IPS-18a (cell line): ENCODE measurements around the gene OR2F2.

Source experiments
- H3K27ac ChIP-seq: one replicate; pipeline ENCODE4 v1.5.1; 2013; ENCODE audit warnings: low read length
- H3K27me3 ChIP-seq: one replicate; pipeline ENCODE4 v1.6.1; 2013; ENCODE audit warnings: mild to moderate bottlenecking, low read length; ENCODE audit not compliant: control insufficient read depth, insufficient read depth
- H3K36me3 ChIP-seq: one replicate; pipeline ENCODE4 v1.6.1; 2013; ENCODE audit warnings: low read depth, low read length; ENCODE audit not compliant: control insufficient read depth
- H3K4me1 ChIP-seq: one replicate; pipeline ENCODE4 v1.6.1; 2013; ENCODE audit warnings: low read depth, low read length; ENCODE audit not compliant: control insufficient read depth
- H3K4me3 ChIP-seq: one replicate; pipeline ENCODE4 v1.5.1; 2013; ENCODE audit warnings: low read length
- H3K9ac ChIP-seq: one replicate; pipeline ENCODE4 v1.6.1; 2013; ENCODE audit warnings: mild to moderate bottlenecking, low read length, moderate library complexity
- H3K9me3 ChIP-seq: one replicate; pipeline ENCODE4 v1.6.1; 2013; ENCODE audit warnings: low read depth, low read length; ENCODE audit not compliant: control insufficient read depth

Gene OR2F2

GRCh38 chr7:143960813-143961610 lies 26.0 kb downstream of the OR2F2 start:
- Histone ChIP-seq H3K9ac (no peak overlapping the region), H3K9me3 (no peaks in the 10 kb centered on the region), H3K4me1 (peaks cover 8% of the 10 kb centered on the region), H3K36me3 (no peaks in the 10 kb centered on the region), H3K27ac (no peak overlapping the region), H3K27me3 (no peaks in the 10 kb centered on the region), H3K4me3 (no peak overlapping the region)

DNA sequence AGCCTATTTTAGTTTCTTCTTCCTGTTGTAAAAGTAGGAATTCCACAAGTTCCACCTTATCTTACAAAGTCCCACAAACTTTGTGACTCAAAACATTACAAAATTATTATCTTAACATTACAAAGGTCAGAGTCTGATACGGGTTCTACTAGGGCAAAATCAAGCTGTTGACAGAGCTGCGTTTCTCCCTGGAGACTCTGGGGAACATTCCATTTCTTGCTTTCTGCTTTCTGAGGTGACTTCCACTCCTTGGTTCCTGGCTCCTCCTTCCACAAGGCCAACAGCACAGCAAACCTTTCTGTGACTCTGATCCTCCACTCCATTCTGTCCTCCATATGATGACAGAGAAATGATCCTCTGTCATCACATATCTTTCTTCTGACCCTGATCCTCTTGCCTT lies 30.2 kb downstream of the OR2F2 start:
- Histone ChIP-seq H3K9me3 (no peaks in the 10 kb centered on the region), H3K27me3 (no peaks in the 10 kb centered on the region), H3K27ac (no peak overlapping the region), H3K9ac (no peak overlapping the region), H3K4me1 (no peaks in the 10 kb centered on the region), H3K4me3 (no peak overlapping the region), H3K36me3 (no peaks in the 10 kb centered on the region)

- no peaks in the 10 kb centered on the region for H3K27me3 ChIP-seq
- no peaks in the 10 kb centered on the region for H3K9me3 ChIP-seq
- no peak overlapping the region for H3K4me3 ChIP-seq
- no peaks in the 10 kb centered on the region for H3K36me3 ChIP-seq
- H3K9ac ChIP-seq, result no peak overlapping the region
- H3K4me1 ChIP-seq, result no peaks in the 10 kb centered on the region
- H3K27ac ChIP-seq, result no peak overlapping the region
Measured at GRCh38 chr7:143967398-143967797, 32.4 kb downstream of the OR2F2 start.

DNA sequence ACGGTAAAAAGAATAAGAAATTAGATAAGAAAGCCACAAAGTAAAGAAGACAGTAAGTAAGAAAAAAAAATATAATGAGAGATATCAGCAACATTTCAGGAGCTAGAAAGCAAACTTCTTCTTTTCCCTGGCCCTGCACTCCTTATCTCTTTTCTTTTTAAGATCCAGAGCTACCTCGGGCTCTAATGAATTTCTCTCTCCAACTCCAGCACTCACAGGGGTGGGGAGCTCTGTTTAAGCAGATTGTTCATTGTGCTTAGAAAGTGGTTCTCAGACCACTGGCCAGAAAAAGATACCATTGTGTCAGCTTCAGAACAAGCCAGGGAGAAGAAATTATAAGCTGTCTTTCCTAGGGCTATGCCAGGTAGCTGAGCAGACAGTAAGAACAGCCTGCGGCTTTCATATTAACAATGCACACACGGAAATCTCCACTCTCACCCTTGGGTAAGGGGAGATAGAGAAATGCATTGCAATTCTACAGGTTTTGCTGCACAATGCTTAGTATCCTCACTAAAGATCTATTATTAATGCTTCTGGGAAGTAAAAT lies 38.9 kb downstream of the OR2F2 start:
- no peaks in the 10 kb centered on the region for H3K36me3 ChIP-seq
- H3K27me3 ChIP-seq, result no peaks in the 10 kb centered on the region
- H3K27ac ChIP-seq, result no peak overlapping the region
- no peak overlapping the region for H3K4me3 ChIP-seq
- no peak overlapping the region for H3K9ac ChIP-seq
- H3K9me3 ChIP-seq, result no peaks in the 10 kb centered on the region
- no peaks in the 10 kb centered on the region for H3K4me1 ChIP-seq

DNA sequence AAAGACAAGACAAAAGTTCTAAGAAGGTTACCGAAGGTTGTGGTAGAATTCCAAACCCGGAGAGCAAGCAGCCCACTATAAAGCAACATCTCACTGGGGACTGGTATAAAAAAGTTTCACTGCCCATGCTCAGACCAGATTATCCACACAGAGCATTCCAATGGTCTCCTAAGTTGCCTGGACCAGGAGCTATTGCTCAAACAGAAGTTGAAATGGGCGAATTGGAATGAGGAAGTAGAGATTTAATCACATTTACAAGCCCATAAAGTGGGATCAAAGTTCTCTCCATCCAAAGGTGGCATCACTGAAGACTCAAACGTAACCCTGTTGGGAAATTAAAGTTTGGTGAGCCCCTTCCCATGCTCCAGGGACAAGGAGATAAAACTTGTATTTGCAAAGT lies 39.4 kb downstream of the OR2F2 start:
- Histone ChIP-seq H3K4me1 (no peaks in the 10 kb centered on the region), H3K27me3 (no peaks in the 10 kb centered on the region), H3K36me3 (no peaks in the 10 kb centered on the region), H3K9me3 (no peaks in the 10 kb centered on the region), H3K27ac (no peak overlapping the region), H3K9ac (no peak overlapping the region), H3K4me3 (no peak overlapping the region)

DNA sequence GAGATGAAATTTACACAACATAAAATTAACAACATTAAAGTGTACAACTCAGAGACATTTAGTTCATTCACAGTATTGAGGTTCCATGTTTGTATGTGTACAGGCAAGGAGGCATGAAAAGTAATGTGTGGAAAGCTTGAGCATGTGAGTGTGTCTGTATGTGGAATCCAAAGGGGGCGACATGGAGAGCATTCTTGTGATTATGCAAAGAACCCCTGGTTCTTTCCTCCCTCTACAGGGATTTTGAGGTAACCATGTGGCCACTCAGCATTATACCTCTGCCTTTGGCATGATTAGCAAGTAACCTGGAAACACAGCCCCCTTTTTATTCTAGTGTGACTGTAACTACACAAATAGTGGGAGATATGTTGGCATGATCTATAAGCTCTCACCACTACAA lies 40.6 kb downstream of the OR2F2 start:
- no peak overlapping the region for H3K27ac ChIP-seq
- no peak overlapping the region for H3K4me3 ChIP-seq
- no peaks in the 10 kb centered on the region for H3K4me1 ChIP-seq
- H3K27me3 ChIP-seq, result no peaks in the 10 kb centered on the region
- no peak overlapping the region for H3K9ac ChIP-seq
- no peaks in the 10 kb centered on the region for H3K9me3 ChIP-seq
- no peaks in the 10 kb centered on the region for H3K36me3 ChIP-seq

- Histone ChIP-seq H3K4me3 (no peak overlapping the region), H3K27me3 (no peaks in the 10 kb centered on the region), H3K4me1 (no peaks in the 10 kb centered on the region), H3K9ac (no peak overlapping the region), H3K36me3 (no peaks in the 10 kb centered on the region), H3K9me3 (no peaks in the 10 kb centered on the region), H3K27ac (no peak overlapping the region)
Measured at GRCh38 chr7:143978585-143978984, 43.6 kb downstream of the OR2F2 start.

GRCh38 chr7:143979359-143979758 lies 44.3 kb downstream of the OR2F2 start:
- no peaks in the 10 kb centered on the region for H3K4me1 ChIP-seq
- no peaks in the 10 kb centered on the region for H3K27me3 ChIP-seq
- no peak overlapping the region for H3K4me3 ChIP-seq
- H3K36me3 ChIP-seq, result no peaks in the 10 kb centered on the region
- H3K9me3 ChIP-seq, result no peaks in the 10 kb centered on the region
- no peak overlapping the region for H3K27ac ChIP-seq
- H3K9ac ChIP-seq, result no peak overlapping the region

GRCh38 chr7:143979998-143980397 lies 45.0 kb downstream of the OR2F2 start:
- H3K27me3 ChIP-seq, result no peaks in the 10 kb centered on the region
- H3K27ac ChIP-seq, result no peak overlapping the region
- no peaks in the 10 kb centered on the region for H3K4me1 ChIP-seq
- no peaks in the 10 kb centered on the region for H3K36me3 ChIP-seq
- H3K4me3 ChIP-seq, result no peak overlapping the region
- no peak overlapping the region for H3K9ac ChIP-seq
- no peaks in the 10 kb centered on the region for H3K9me3 ChIP-seq

DNA sequence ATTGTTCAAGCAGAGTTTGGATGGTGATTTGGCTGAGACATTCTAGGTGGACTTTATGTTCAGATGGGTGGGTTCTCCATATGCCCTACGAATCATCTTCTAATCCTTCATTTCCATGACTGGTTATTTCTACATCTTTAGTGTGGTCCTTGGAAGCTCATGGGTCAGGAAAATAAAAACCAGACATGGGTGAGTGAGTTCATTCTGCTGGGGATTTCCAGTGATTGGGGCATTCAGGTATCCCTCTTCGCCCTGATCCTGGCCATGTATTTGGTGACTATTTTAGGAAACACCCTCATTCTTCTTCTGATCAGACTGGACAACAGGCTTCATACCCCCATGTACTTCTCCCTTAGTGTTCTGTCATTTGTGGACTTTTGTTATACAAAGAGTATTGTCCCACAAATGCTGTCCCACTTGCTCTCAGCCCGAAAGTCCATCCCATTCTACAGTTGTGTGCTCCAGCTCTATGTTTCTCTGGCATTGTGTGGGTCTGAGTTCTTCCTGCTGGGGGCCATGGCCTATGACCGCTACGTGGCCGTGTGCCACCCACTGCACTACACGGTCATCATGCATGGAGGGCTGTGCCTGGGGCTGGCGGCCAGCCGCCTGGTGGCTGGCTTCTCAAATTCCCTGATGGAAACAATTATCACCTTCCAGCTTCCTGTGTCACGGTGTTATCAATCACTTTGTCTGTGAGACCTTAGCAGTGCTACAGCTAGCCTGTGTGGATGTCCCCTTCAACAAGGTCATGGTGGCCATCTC lies 45.9 kb downstream of the OR2F2 start:
- H3K27ac ChIP-seq, result no peak overlapping the region
- no peaks in the 10 kb centered on the region for H3K36me3 ChIP-seq
- H3K4me3 ChIP-seq, result no peak overlapping the region
- H3K9me3 ChIP-seq, result no peaks in the 10 kb centered on the region
- no peaks in the 10 kb centered on the region for H3K4me1 ChIP-seq
- no peaks in the 10 kb centered on the region for H3K27me3 ChIP-seq
- H3K9ac ChIP-seq, result no peak overlapping the region

DNA sequence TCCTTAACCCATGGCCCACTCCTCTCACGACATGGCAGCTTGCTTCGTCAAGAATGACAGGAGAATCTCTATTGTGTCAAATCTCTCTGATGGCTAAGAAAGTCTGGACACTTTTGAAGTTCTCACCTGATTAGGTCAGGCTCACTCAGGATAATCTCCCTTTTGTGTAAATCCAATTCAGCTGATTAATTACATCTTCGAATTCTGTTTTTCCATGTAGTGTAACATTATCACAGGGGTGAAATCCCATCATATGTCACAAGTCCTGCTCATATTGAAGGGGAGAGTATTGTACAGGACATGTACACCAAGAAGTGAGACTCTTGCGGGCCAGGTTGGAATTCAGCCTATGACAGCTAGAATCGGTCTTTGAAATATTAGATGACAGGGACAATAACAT lies 48.9 kb downstream of the OR2F2 start:
- no peaks in the 10 kb centered on the region for H3K36me3 ChIP-seq
- no peak overlapping the region for H3K27ac ChIP-seq
- no peaks in the 10 kb centered on the region for H3K9me3 ChIP-seq
- H3K9ac ChIP-seq, result no peak overlapping the region
- no peaks in the 10 kb centered on the region for H3K27me3 ChIP-seq
- no peak overlapping the region for H3K4me3 ChIP-seq
- no peaks in the 10 kb centered on the region for H3K4me1 ChIP-seq
